ENCODE data around the gene ADGRD1. TPM values are rescaled to one million over a fixed set of nuclear protein-coding genes. Genes with fewer than 3 reads are reported as not detected.

Gene ADGRD1
- total and polyA plus RNA-seq, 2 of the 8 experiments (the other 6 are each of a cell fraction or from before 2014, with no cell fraction given): 0.36 to 0.48 TPM

DNA sequence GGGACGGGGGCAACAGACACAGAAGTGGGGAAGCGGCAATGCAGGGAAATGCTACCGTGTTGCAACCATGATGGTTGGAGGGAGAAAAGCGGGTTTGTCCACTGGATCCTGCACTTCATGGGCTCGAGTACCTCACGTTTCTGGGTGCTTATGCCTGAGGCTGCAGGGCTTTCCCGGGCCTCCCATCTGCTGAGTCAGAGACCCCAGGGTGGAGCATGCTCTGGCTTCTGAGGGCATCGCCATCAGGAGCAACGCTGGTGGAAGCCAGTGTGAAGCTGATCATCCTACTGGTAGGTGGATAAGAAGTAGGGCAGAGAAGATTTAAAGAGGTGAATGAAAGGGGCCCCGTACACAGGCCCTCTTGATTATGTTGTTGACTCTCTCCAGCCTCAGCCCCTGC, 5.0 kb upstream of the ADGRD1 start (continued):
- TF ChIP-seq TAF7 (optimal IDR thresholded peaks at IDR 0.05; ENCODE audit: borderline replicate concordance, low read depth, low read length) (no peak), POLR2A (IDR thresholded peaks at IDR 0.05; ENCODE audit: control extremely low read depth in 1 of 2, low read depth in 2 of 2, low read length in 2 of 2) (no peak), USF2 (IDR thresholded peaks at IDR 0.05; ENCODE audit: low read length) (no peak), MAFK (IDR thresholded peaks at IDR 0.05; ENCODE audit: low read depth, low read length) (no peak), ASH2L (IDR thresholded peaks at IDR 0.05; ENCODE audit: low read length) (no peak), GTF2F1 (IDR thresholded peaks at IDR 0.05; ENCODE audit: borderline replicate concordance, low read depth, low read length) (no peak)

Measured in H1 (cell line).